T-helper 1 cell treated with Interleukin-12 subunit alpha and Interleukin-12 subunit beta and Interleukin-4 antibody, amounts not matched to agents 30 ng/mL and 1 ng/mL, for 36 hours (primary cell): ENCODE results near the gene F12. TPM values are rescaled to one million over a fixed set of nuclear protein-coding genes. Genes with fewer than 3 reads are reported as not detected.
"Not testable (repeated sequence)": the region's sequence is repeated elsewhere in the genome, so short reads cannot be mapped to it uniquely, and the experiment has no call there.

Experiments used
- intact Hi-C: fragments of 100-400 bp; cut with micrococcal nuclease; formaldehyde crosslinking; loops from one replicate; pipeline ENCODE4 v1.15.1; 2024
- total RNA-seq: library from RNA; stranded (reverse); gene quantifications from 2 replicates; pipeline ENCODE4 v1.2.3, GENCODE V29; 2022

The F12 gene
- total RNA-seq, 1 donor from 2014 or later = 0.22 TPM

DNA sequence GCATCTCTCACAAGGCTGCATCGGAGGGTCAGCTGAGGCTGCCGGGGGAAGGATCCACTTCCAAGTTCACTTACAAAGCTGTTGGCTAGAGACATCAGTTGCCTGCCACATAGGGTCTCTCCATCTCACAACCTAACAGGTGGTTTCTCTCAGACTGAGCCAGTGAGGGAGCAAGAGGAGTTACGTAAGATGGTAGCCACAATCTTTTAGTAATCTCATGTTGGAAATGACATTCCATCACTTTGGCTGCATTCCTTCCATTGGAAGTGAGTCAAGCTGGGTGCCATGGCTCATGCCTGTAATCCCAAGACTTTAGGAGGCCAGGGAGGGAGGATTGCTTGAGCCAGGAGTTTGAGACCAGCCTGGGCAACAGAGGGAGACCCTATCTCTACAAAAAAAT, 9.7 kb upstream of the F12 start:
- intact Hi-C loops = no loop called here

DNA sequence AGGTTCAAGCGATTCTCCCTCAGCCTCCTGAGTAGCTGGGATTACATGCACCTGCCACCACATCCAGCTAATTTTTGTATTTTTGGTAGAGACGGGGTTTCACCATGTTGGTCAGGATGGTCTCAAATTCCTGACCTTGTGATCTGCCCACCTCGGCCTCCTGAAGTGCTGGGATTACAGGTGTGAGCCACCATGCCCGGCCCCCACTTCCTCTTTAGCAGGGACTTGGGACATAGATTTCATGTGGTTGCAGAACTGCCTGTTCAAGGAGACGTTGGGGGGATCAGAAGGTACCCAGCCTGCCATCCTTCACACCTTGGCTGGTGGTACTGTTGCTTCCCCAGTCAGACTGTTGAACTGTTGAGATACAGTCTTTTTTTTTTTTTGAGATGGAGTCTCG, 7.7 kb upstream of the F12 start:
- intact Hi-C loops = not testable (repeated sequence)

DNA sequence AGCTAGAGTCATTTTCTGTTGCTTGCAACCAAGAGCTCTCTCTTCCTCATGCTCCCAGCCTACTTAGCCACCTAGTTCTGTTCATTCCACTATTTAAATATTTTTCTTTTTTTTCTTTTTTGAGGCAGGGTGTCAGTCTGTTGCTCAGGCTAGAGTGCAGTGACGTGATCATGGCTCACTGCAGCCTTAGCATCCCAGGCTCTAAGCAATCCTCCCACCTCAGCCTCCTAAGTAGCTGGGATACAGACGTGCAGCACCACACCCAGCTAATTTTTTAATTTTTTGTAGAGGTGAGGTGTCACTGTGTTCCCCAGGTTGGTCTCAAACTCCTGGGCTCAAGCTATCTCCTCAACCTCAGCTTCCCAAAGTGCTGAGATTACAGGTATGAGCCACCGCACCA, 5.1 kb upstream of the F12 start:
- intact Hi-C loops = no loop called here

DNA sequence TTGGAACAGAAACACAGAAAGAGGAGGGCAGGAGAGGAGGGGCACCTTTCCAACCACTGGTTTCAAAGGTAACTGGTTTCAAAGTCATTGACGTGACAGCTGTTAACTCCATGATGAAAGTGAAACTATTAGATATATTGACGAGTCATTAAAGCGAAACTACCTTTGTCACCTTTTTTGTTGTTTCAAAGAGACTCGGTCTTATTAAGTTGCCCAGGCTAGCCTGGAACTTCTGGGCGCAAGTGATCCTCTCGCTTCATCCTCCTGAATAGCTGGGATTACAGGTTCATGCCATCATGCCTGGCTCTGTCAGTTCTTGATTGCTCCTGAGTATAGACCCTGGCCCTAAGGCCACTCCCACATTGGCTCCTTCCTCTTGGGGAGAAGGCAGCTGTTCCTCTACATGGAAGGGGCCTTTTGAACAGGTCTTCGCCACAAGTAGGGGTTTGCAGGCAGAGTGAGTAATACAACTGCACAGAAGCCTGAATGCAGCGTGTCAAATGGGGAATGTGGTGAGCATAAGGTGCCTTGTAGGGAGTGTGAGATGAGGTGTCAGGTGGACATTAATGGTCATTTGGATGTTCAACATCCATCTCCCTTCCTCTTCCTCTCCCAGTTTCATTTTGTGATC, 3.4 kb upstream of the F12 start:
- intact Hi-C loops = no loop called here

DNA sequence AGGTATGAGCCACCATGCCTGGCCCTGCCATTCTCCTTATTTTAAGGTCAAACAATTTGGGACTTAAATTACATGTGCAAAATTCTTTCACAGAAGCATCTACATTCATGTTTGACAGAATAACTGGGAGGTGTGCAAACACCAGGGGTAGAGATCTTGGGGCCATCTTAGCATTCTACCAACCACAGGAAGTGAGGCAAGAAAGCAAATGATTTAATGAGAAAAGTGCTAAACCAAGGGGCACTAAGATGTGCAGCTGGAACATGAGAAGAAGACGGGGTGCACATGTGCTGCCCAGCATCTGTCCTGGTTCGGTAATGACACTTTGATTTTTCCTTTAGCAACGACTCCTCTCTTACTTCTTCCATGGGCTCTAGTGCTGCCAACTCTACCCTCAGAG, 1.2 kb upstream of the F12 start:
- intact Hi-C loops = no loop called here

GRCh38 chr5:177405805-177406204, 3.6 kb downstream of the F12 start:
- intact Hi-C loops = no loop called here

GRCh38 chr5:177405312-177405711, 4.1 kb downstream of the F12 start:
- intact Hi-C loops = no loop called here

GRCh38 chr5:177404641-177405179, 4.7 kb downstream of the F12 start:
- intact Hi-C loops = loop anchor here (1.0 kb wide), 1 partner anchor 21 kb away; no protein-coding TSS in a partner anchor

DNA sequence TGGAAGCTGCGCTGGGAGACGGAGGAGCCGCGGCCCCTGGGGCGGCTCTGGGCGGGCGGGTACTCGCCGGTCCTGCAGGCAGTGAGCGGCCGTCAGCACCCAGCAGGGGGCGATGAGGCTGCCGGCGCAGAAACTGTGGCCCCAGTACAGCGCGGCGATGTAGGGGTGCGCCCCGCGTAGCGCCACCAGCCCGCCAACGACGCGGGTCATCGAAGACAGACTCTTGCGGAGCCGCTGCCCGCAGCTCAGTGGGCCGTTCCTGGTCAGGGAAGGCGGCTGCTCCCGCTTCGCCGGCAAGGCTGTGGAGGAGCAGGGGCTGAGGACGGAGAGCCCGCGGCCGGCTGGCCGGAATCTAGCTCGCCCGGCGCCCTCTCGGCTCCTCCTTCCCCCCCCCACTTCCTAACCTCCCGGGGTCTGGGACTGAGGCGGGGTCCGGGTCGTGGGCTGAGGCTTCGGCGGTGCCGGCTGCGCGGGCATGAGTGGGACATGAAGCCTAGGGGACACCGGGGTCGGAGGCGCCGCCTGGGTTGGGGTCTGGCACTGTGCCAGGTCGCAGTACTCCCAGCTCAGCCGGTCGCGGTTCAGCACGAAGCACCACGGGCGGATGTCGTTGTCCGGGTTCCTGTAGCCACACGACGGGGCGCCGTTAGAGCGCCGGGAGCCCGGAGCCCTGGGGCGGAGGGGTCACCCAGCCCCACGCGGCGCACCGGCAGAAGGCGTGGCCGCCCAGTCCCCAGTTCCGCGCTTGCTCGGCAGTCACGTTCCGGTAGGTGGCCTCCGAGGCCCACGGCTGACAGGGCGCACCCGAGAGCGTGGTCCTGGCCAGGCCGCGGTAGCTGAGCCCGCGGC, 5.3 kb downstream of the F12 start:
- intact Hi-C loops = loop anchor here (1.0 kb wide), 5 partner anchors 14 to 290 kb away; no protein-coding TSS in a partner anchor

DNA sequence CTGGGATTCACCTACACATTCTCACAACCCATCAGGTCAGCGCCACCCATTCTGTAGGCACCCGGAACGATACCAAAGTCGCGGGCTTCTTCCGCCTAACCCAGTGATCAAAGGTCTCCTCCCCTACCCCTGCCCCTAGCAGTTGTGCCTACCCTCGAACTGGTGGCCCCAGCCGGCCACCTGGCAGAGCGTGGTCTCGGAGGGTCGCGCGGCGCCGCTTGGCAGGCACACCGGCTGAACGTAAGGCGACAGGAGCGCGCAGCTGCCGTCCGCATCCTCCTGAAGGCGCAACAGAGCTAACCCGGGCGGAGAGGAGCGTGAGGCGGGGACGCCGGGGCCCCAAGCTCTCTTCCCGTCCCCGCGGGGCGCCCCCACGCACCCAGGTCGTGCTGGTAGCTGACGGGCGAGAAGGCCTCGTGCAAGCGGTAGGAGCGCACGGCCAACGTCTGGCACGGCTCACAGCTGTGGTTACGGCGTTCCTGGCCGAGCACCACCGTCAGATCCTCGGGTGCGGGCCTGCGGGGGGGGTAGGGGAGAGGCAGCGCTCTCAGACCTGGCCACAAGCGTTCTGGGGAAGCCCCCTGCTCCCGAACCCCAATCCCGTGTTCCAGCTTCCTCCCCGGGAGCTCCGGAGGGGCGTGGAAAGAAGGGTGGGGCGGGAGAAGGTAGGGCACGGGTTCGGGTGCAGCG, 6.1 kb downstream of the F12 start:
- intact Hi-C loops = loop anchor here (1.0 kb wide), 4 partner anchors 13 to 289 kb away; no protein-coding TSS in a partner anchor

DNA sequence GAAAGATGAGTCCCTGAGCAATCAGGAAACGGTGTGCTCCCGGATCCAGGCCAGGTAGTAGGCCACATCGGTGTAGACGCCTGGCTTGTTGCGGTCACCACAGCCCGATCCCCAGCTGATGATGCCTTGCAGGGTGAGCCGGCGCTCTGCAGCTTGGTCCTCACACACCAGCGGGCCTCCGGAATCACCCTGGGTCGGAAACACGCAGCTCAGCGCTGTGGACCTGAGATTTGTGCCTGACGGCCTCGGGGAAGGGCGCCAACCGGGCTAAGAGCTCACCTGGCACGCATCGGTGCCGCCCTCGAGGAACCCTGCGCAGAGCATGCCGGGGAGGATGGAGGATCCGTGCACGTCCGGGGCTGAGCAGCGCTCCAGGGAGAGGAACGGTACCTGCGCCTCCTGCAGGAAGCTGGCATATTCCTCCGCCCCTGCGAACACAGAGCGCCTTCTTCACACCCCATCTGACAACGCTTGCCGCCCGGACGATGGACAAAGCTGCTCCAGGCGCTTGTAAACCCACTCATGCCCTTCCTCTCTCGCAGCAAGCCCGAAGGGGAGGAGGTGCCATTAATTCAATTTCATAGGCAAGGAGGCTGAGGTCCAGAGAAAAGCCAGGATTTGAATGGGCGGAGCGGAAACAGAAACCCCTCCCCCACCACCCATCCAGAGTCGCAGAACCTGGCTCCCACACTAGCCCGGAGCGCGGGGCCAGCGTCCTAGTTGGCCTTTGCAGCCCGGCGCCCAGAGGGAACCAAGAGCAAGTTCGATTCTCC, 6.9 kb downstream of the F12 start:
- intact Hi-C loops = loop anchor here (1.0 kb wide), 5 partner anchors 12 to 288 kb away; partner anchors contain the start of gene PDLIM7

- intact Hi-C loops = no loop called here
These were observed 9.1 kb downstream of the F12 start, which contains the start of gene PFN3 for GRCh38 chr5:177399997-177400868. TSS of gene PFN3 (minus strand) at chr5:177400661. CDS start at chr5:177400576, 85 bp downstream.

- intact Hi-C loops = no loop called here
These were observed 11.4 kb downstream of the F12 start for GRCh38 chr5:177397875-177398390.

DNA sequence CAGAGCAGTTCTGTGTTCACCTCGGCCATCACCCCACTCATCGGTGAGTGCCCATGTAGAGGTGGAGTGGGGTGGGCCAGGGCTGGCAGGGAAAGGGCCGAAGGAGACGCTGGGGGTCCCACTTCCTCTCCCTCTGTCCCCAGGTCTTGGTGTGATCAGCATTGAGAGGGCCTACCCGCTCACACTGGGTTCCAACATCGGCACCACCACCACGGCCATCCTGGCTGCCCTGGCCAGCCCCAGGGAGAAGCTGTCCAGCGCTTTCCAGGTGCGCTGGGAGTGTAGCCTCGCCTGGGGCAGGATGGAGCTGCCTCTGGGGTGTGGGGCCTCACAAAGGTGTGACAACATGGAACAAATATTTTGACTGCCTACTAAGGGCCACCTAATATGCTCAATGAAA, 12.6 kb downstream of the F12 start:
- intact Hi-C loops = no loop called here

DNA sequence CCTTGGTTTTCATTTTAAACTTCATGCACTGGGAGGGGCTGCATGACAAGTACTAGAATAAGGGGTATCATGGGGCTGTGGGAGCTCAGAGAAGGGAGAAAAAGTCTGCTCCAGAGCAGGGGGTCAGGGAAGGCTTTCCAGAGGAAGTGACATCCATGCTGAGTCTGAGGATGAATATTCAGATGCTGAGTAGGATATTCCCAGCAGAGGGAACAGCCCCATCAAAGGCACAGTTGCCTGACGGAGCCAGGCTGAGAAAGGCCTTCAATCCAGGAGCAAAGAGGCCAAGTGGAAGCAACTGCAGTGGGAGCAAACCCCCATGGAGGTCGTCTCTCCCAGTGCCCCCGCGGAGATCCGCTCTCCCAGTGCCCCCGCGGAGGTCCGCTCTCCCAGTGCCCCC, 13.3 kb downstream of the F12 start:
- intact Hi-C loops = no loop called here

- intact Hi-C loops = no loop called here
These were observed 15.4 kb downstream of the F12 start for GRCh38 chr5:177393990-177394389.

DNA sequence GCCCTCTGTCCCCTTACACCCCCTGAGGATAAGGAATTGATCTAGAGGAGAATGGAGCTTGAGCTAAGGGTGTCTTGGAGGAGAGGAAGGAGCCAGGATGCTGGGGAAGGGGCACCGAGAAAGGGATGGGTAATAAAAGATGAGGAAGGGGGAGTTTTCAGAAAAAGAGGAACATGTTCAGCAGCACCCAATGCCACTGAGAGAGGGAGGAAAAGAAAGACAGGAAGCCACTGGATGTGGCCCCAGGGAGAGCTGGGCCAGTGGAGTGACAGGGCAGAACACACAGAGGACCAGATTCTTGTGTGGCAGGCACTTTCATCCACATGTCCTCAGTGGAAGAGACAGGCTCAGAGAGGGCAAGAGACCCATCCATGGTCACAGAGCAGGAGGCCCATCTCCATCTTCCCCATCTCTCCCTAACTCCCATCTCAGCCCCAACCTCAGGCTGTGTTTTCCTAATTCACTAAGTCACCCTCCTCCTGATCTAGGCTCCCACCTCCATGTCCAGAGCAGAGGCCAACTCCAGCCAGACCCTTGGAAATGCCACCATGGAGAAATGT, 16.1 kb downstream of the F12 start:
- intact Hi-C loops = no loop called here

DNA sequence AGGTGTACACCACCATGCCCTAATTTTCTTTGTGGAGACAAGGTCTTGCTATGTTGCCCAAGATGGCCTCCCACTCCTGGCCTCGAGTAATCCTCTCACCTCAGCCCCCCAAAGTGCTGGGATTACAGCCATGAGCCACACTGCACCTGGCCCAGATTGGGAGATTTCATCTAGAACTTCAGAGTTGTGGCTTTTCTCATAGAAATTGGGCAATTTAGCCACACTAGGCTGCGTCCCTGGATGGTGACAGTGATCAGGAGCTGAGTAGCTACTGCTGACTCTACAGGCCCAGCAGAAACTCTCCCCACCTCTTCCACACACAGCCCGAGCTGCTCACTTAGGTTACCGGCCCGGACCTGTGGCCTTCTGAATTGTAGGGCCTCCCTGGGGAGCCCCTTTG, 16.6 kb downstream of the F12 start:
- intact Hi-C loops = no loop called here
